Muscle of leg (tissue), 11 donors: ENCODE data around the gene COL4A5. TPM values are rescaled to one million over a fixed set of nuclear protein-coding genes. Genes with fewer than 3 reads are reported as not detected.
A peak's percentile ranks its signal among the peaks of the same experiment; 100 is the strongest.

Experiments used
- DNase-seq: peaks from one replicate; pipeline ENCODE4 v3.0.0; 2013
- H3K27ac ChIP-seq: one replicate; pipeline ENCODE4 v1.5.1; 2013; ENCODE audit warnings: mild to moderate bottlenecking, low read length, control low read depth
- H3K27me3 ChIP-seq: one replicate; pipeline ENCODE4 v1.6.1; 2013; ENCODE audit warnings: low read length; ENCODE audit not compliant: control insufficient read depth, insufficient read depth
- H3K36me3 ChIP-seq: one replicate; pipeline ENCODE4 v1.6.1; 2013; ENCODE audit warnings: low read length; ENCODE audit not compliant: control insufficient read depth, insufficient read depth
- H3K4me1 ChIP-seq: one replicate; pipeline ENCODE4 v1.6.1; 2013; ENCODE audit warnings: low read length; ENCODE audit not compliant: control insufficient read depth, insufficient read depth
- H3K4me3 ChIP-seq: one replicate; pipeline ENCODE4 v1.5.1; 2013; ENCODE audit warnings: low read length, control low read depth
- H3K9me3 ChIP-seq: replicated peaks from 2 replicates; pipeline ENCODE4 v1.6.1; 2013; ENCODE audit warnings: low read depth, low read length; ENCODE audit not compliant: control insufficient read depth
- WGBS: methylation state at CpG from one replicate; pipeline ENCODE4 v1.1.5; 2013; ENCODE audit warnings: missing lambda C conversion rate; ENCODE audit not compliant: insufficient coverage; 5-methylcytosine and 5-hydroxymethylcytosine counted together
- polyA plus RNA-seq, 8 donors: library from polyadenylated mRNA; unstranded; fragments of 120-200 nt; gene quantifications; one replicate each; pipeline versions ENCODE4 v1.2.1 to v1.2.3, GENCODE V29; 2013; ENCODE audit warnings: inconsistent platforms in 1 of 8, low replicate concordance in 1 of 8; ENCODE audit not compliant: insufficient read length in 8 of 8, insufficient read depth in 1 of 8
- total RNA-seq: library from RNA; stranded (reverse); fragments of 120-200 nt; gene quantifications from one replicate; pipeline ENCODE4 v1.2.4, GENCODE V29; 2013

Gene COL4A5
- total and polyA plus RNA-seq, 9 donors = 13.8 to 33.1 (median 17.5) TPM

DNA sequence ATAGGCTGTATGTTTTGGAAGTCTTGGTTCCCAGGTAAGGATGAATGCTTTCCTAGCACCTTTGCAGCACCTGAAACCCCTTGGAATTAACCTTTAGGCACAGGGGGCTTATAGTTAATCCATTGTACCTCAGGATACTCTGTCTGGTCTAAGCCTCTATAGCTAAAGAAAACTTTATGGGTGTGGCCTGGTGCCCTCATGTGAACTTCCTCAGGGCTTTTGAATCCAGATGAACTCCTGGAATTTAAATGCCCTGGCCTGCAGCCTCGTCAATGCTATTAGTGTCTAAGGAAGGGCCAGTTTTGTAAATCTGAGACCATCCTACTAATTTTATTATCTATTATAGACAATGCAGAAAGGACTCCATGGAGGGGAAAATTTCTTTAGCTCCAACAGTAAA lies 262.9 kb downstream of the COL4A5 start:
- Histone ChIP-seq H3K27ac (no peak overlapping the region), H3K27me3 (peaks cover 9% of the 10 kb centered on the region), H3K9me3 (no peaks in the 10 kb centered on the region), H3K4me3 (no peak overlapping the region), H3K4me1 (no peaks in the 10 kb centered on the region), H3K36me3 (no peaks in the 10 kb centered on the region)
- WGBS = no CpG with 5 or more reads among the region's 1 CpG
- DNase-seq = no peak

DNA sequence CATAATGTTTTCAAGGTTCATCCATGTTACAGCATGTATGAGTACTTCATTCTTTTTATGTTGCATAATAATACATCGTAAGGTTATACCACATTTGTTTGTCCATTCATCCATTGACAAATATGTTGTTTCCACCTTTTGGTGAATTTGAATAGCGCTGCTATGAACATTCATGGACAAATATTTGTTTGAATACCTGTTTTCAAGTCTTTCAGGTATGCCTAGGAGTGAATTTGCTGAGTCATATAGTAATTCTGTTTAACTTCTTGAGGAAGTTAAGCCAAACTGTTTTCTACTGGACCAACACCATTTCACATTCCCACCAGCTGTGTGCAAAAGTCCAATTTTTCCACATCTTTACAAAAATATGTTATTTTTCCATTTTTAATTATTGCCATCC lies 265.2 kb downstream of the COL4A5 start:
- H3K27ac ChIP-seq = no peak overlapping the region
- no peaks in the 10 kb centered on the region for H3K9me3 ChIP-seq
- no peaks in the 10 kb centered on the region for H3K4me1 ChIP-seq
- no peak overlapping the region for H3K4me3 ChIP-seq
- WGBS = no CpG with 5 or more reads among the region's 2 CpGs
- no peak for DNase-seq
- peaks cover 13% of the 10 kb centered on the region for H3K27me3 ChIP-seq
- no peaks in the 10 kb centered on the region for H3K36me3 ChIP-seq

DNA sequence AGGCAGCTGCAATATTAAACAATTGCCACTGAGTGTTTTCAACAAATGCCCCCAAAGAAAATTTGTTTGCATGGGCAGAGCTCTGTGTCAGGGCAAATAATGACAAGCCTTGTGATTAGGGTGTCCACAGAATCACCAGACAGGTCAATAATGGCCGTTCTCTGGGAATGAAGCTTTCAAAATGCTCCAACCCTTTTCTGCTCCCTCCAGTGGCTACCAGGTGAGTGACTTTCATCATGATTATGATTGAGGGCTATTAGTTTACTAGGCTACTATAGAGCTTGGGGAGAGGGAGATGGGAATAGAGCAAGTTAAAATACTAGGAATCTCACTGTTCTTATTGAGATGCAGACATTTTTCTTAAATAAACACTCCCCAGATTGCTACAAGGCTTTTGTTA lies 273.2 kb downstream of the COL4A5 start:
- no CpG with 5 or more reads among the region's 1 CpG for WGBS
- Histone ChIP-seq H3K4me3 (no peak overlapping the region), H3K27me3 (peaks cover 4% of the 10 kb centered on the region), H3K4me1 (no peaks in the 10 kb centered on the region), H3K36me3 (no peaks in the 10 kb centered on the region), H3K27ac (no peak overlapping the region), H3K9me3 (peaks cover 2% of the 10 kb centered on the region)
- DNase-seq = no peak

DNA sequence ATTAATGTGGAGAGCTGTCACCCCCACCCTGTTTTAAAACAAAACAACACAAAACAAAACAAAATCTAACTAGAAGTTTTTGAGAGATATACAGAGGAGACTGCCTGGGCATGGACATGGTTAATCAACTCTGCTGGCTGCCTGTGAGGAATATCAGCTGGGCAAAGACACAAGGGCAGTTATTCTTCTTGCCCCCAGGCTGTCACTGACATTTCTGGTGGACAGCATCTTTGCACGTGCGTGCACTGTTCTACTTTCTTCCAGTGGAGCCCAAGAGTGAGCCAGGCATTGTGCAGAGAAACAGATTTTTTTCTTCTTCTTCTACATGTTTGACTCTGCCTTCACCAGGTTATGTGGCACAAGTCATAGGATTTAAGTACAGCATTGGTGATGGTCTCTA lies 282.9 kb downstream of the COL4A5 start:
- Histone ChIP-seq H3K27me3 (peaks cover 6% of the 10 kb centered on the region), H3K9me3 (no peaks in the 10 kb centered on the region), H3K36me3 (no peaks in the 10 kb centered on the region), H3K4me3 (no peak overlapping the region), H3K4me1 (no peaks in the 10 kb centered on the region), H3K27ac (no peak overlapping the region)
- no peak for DNase-seq
- WGBS = 73% methylated on average over 2 of the region's 2 CpGs

DNA sequence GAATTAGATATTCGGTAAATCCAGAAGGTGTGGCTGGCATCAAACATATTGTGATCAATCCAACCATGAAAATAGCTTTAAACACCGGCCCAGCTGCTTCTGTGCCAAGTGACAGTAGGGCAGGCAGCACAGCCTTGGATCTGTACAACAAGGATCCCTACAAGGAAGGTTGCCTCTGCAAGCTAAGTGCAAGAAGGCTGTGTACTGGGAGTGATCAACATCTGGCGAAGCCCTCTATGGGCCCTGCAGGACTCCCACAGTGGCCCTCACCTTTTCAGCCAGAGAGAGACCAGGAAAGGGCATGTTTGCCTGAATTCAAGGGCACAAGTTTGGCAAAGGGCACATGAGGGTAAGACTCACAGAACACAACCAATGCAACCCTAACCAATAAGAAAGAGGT lies 287.1 kb downstream of the COL4A5 start:
- H3K4me3 ChIP-seq = no peak overlapping the region
- WGBS = 57% methylated on average over 1 of the region's 3 CpGs
- no peaks in the 10 kb centered on the region for H3K9me3 ChIP-seq
- H3K36me3 ChIP-seq = no peaks in the 10 kb centered on the region
- no peak overlapping the region for H3K27ac ChIP-seq
- H3K27me3 ChIP-seq = peaks cover 12% of the 10 kb centered on the region
- no peak for DNase-seq
- H3K4me1 ChIP-seq = no peaks in the 10 kb centered on the region

DNA sequence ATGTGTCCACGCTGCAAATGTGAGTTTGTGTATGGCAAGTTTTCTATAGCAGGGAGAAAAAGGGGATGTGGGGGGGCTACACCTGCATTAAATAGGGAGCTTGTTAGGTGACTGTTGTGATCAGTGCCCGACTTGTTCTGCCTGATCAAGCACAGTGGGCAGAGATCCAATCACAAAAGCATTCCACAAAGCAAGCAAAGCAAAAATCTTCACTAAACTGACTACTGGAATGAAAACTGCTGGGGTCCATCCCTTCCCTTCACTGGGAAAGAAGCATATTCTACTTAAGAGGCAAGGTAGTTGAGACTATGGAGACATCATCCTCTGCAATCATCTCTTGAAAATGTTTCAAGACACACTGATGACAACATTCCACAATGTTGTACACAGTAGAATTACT lies 291.5 kb downstream of the COL4A5 start:
- Histone ChIP-seq H3K36me3 (no peaks in the 10 kb centered on the region), H3K9me3 (no peaks in the 10 kb centered on the region), H3K4me1 (no peaks in the 10 kb centered on the region), H3K27me3 (peaks cover 47% of the 10 kb centered on the region), H3K4me3 (no peak overlapping the region), H3K27ac (no peak overlapping the region)
- WGBS = no CpG with 5 or more reads among the region's 2 CpGs
- DNase-seq = no peak

DNA sequence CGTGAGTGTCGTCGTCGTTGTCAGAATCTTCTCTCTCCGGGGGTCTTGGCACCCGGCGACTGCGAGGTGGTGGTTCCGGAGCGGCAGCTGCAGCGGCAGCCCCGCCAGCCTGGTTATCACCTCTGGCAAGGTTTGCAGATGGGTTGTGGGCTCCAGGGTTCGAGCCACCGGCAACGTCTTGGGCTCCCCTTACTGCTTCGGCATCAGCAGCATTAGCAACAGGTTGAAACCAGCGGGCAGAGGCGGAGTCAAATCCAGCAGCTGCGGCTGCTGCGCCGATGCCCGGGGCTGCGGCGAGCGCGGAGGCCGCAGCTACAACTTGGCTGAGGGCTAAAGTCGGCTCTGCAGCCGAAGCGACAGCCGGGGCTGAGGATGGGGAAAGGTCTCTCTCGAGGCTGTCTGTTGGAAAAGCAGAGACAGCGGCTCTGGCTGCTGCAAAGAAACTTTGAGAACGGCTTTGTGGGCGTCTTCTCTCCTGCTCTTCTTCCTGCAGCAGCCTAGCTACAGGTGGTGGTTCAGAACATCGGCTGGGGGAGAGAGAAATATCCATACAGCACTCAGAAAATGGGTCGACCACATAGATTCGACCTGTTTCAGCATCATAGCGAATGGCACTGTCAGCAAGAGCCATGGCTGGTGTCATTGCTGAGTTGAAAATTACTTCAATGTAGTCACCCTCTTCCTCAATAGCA lies 293.1 kb downstream of the COL4A5 start:
- Histone ChIP-seq H3K4me3 (no peak overlapping the region), H3K4me1 (peaks cover 3% of the 10 kb centered on the region), H3K9me3 (no peaks in the 10 kb centered on the region), H3K27me3 (peaks cover 58% of the 10 kb centered on the region), H3K27ac (no peak overlapping the region), H3K36me3 (no peaks in the 10 kb centered on the region)
- WGBS = 20% methylated on average over 33 of the region's 39 CpGs
- DNase-seq = no peak

DNA sequence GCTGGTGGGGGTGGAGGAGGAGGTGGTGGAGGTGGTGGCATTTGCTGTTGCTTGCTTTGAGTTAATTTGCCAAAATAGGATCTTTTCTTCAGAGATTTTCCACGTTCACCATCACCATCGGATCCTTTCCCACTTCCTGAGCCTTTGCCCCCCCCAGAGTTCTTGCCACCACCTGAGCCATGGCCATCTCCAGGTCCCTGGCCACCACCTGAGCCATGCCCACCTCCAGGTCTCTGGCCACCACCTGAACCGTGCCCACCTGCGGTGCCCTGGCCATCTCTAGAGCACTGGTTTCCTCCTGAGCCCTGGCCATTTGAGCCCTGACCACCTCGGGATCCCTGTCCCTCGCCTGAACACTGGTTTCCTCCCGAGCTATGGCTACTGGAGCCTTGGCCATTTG lies 294.8 kb downstream of the COL4A5 start:
- Histone ChIP-seq H3K4me3 (no peak overlapping the region), H3K27ac (no peak overlapping the region), H3K27me3 (peaks cover 65% of the 10 kb centered on the region), H3K9me3 (no peaks in the 10 kb centered on the region), H3K36me3 (no peaks in the 10 kb centered on the region), H3K4me1 (peaks cover 3% of the 10 kb centered on the region)
- 68% methylated on average over 7 of the region's 7 CpGs for whole genome bisulfite sequencing
- no peak for DNase-seq

DNA sequence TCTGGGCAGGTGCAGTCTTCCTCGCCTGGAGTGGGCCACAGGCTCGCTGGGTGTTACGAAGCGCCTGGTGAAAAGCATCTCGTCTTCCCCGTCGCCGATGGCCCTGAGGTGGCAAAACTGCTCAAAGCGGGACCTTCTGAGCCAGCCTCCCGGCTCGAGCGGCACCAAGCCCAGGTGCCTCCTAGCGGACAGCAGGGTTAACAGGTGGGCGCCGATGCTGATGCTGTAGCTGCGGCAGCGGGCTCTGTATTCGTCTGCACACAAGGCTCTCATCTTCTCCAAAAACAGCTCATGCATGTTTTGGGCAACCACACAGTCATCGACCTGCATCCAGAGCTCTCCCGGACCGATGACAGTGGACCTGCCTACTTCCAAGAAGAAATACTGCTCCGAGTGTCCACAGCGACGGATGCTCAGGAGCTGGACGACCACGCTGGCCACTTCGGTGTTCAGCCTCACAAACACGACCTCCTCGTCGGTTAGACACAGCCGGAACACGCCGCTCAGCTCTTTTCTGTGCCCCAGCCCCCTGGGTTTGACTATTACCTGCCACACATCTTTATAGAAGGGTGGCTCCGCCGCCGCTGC lies 295.5 kb downstream of the COL4A5 start:
- Histone ChIP-seq H3K4me3 (no peak overlapping the region), H3K36me3 (no peaks in the 10 kb centered on the region), H3K27ac (no peak overlapping the region), H3K9me3 (no peaks in the 10 kb centered on the region), H3K4me1 (peaks cover 3% of the 10 kb centered on the region), H3K27me3 (peaks cover 65% of the 10 kb centered on the region)
- WGBS = 24% methylated on average over 36 of the region's 36 CpGs
- no peak for DNase-seq

DNA sequence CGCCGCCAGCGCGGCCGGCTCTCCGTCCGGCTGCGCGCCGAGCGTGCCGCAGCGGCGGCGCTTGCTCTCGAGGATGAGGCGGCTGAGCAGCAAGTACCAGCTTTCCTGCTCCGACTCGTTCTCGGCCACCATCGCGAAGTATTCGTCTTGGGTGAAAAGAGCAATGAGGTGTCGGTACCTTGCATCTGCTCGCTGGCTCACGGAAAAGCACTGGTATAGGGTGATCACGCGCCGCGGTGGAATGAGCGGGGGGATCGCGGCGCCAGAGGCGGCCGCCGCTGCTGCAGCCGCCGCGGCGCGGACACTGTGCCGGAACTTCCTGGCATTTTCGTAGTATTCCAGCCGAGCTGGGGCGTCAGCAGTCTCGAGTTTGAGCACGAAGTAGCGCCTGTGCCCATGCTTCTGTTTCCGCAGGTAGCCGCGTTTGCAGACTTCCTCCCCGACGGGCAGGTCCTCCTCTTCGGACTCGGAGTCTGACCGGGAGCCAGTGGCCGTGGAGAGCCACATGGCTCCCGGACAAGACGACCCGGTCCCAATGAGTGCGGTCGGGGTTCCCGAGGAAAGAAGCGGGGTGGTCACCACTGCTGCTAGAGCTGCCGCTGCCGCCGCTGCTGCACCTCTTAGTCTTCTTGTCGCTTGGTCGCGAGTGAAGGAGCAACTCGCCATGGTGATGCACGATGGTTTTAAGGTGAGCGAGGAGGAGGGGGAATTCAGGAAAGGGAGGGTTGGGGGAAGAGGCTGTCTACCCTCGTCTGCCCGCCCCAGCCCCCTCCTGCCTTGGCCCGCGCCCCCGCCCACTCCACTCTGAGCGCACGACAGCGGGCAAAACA lies 296.3 kb downstream of the COL4A5 start:
- Histone ChIP-seq H3K27ac (no peak overlapping the region), H3K9me3 (no peaks in the 10 kb centered on the region), H3K36me3 (no peaks in the 10 kb centered on the region), H3K27me3 (peaks cover 65% of the 10 kb centered on the region), H3K4me1 (peaks cover 3% of the 10 kb centered on the region), H3K4me3 (peak overlapping the region; percentile 33)
- DNase-seq = peak; percentile 9
- WGBS = 28% methylated on average over 73 of the region's 82 CpGs
